GM18517 (cell line): ENCODE data around the gene SERPINE1.

Source experiments
- ATAC-seq: cut with Tn5 transposase; IDR thresholded peaks from one replicate; pipeline ENCODE4 v1.9.1; 2021; ENCODE audit warnings: mild to moderate bottlenecking, moderate library complexity; ENCODE audit not compliant: unreplicated experiment

Gene SERPINE1

DNA sequence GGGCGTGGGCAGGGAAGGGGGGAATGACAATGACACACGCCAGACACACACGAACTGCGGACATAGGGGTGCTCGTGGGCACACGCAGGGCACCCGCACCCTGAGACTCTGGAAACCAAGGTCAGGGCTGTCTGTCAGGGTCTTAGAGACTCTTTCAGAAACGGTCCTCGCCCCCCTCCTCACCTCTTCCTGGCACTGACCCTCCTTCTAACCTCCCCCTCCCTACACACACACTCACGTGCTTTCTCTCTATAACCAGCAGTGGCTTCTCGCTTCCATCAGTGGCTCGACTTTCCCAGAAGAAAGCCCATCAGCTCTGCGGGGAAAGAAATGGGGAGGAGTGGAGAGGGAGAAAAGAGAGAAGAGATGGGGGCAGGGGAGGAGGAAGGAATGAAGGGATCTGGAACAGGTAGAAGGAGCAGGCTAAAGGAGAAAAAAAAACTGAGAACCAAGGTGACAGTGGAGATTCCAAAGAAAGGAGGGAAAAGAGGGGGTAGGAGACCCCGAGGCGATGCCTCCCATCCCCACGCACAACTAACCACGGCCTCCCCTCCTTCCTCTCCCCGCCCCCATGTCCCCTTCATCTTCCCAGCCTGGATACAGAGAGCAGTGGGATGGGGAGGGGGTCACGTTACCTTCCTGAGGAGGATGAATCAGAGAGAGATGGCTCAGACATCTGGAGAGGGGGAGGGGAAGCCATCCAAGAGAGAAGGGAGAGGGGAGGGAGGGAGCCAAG is 40.2 kb downstream of the SERPINE1 start:
- no peak for ATAC-seq

- no peak for ATAC-seq
Measured at GRCh38 chr7:101167645-101168411, 40.9 kb downstream of the SERPINE1 start.

GRCh38 chr7:101168412-101169049 is 41.6 kb downstream of the SERPINE1 start:
- no peak for ATAC-seq

DNA sequence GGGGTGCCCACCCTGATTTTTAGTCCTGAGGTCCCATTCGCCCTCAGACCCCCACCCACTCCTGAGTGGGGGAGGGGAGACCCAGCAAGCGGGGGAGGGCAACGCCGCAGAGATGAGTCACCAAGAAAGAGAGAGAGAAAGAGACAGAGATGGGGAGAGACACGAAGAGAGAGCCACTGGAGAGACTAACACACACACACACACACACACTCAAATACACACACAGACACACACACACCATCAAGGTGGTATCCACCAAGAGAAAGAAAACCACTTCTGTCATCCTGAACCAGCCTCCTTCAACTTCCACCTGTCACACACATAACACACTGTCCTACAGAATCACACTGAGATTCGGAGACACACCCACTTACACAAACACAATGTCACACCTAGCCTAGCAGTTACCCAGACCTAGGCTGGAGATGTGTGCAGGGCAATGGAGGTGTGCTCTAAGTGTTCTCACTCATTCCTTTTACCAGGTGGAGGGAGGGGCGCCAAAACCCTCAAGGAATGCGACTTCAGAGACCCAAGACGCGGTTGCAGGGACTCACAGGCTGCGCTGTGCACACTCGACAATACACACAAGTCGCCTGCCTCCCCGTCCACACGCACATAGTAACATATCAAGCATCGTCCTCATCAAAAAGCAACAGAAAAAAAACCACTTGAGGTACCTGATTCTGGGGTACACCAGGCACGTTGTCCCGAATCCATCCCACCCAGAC is 42.4 kb downstream of the SERPINE1 start:
- no peak for ATAC-seq

- no peak for ATAC-seq
Measured at GRCh38 chr7:101169838-101170551, 43.1 kb downstream of the SERPINE1 start.

- no peak for ATAC-seq
Measured at GRCh38 chr7:101170617-101171441, 43.9 kb downstream of the SERPINE1 start.

GRCh38 chr7:101171442-101171837 is 44.5 kb downstream of the SERPINE1 start:
- ATAC-seq, result no peak

DNA sequence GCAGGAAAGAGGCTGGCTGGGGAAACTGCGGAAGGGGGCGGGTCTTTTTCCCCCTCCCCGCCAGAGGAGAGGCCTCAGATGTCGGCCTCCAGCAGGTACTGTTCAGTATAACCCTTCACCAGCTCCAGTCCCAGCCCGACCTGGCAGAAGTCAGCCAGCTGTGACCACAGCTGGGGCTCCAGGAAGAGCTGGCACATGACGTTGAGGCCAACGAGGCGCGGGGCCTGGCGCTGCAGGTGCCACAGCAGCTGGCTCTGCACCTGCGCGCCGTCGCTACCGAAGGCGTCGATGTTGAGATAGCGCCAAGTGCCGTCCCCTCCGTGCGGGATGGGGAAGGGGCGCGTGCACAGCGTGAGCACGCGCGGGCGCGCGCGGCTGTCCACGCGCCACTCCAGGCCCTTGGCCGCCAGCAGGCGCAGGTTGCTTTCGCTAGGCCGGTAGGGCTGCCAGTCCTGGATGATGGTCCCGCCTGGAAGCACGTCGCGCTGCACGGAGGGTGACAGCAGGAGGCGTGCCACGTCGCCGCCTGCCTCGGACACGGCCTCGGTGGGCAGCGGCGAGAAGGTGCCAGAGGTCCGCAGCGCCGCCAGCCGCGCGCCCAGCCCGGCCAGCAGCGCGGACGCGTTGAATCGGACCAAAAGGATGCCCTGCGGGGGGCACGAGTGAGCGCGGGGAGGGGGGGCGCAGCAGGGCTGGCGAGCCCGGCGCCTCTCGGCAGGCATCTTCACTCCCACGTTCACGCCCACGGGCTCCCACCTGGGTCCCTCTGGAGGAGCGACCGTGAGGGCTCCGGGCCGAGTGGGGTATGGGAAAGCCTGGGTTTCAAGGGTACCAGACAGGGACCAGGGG is 45.3 kb downstream of the SERPINE1 start:
- ATAC-seq, result no peak

- no peak for ATAC-seq
Measured at GRCh38 chr7:101172854-101173751, 46.2 kb downstream of the SERPINE1 start.

GRCh38 chr7:101173752-101174244 is 46.9 kb downstream of the SERPINE1 start:
- no peak for ATAC-seq

DNA sequence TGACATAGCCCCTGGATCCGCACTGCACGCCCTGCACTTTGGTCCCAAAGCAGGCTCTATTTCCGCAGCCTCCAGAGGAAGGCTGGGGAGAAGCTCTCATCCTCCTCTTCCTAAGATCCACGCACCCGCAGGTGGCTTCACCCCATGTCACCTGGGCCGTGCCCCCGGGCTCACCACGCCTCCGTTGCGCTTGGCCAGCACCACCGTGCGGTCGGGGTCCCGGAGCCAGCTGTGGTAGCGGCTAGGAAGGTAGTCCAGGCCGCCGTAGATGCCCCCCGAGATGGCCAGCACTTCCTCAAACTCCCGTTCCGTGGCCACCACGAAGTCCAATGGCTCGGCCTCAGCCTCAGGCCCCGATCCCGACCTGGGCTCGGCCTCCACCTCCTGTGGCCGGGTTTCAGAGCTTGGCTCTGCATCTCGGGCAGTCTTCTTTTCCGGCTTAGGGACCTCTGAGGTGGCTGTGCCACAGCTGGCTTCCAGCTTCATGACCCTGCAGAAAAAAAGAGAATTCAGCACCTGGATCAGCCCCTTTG is 47.5 kb downstream of the SERPINE1 start:
- no peak for ATAC-seq

DNA sequence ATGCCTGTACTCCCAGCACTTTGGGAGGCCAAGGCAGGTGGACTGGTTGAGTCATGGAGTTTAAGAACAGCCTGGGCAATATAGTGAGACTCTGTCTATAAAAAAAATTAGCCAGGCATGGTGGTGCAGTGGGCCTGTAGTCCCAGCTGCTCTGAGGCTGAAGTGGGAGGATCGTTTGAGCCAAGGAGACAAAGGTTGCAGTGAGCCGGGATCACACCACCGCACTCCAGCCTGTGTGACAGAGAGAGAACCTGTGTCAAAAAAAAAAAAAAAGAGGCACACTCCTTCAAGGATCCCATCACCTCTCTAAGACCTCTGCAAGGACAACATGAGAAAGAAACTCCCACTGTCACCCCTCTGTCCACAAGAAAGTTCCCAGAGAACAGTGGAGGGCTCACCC is 48.8 kb downstream of the SERPINE1 start:
- ATAC-seq, result no peak

DNA sequence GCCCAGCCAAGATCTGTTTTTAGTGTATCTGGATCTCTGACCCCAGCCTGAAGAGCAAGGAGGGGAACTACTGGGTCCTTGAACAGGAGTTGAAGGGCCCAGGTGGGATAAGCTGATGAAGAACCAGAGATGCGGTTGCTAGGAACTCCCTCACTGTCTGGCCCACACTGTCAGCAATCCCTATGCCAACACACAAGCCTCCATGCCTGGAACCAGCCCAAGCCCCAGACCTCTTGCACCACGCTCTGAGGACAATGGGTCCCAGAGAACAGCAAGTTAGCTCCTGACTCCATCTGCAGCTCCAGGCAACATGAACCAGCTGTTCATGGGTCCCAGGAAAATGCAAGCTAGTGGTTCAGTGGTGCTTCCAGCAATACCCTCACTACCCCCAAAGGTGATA is 50.7 kb downstream of the SERPINE1 start:
- ATAC-seq, result no peak

DNA sequence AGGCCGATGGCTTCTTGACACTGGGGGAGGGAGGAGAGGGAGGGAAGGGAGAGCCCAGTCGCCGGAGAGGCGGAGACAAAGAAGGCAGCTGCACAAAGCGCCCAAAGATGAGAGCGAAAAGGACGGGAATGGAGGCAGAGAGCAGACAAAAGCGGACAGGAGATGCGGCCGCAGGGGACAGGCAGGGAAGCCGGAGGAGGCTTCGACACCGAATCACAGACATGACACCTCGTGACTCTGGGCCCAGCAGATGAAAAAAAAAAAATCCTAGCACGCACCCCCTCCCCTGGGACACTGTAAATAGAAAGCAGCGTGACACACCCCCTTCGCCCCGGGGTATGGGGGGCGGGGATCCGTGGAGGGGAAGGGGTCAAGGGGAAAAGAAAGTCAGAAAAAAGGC is 52.2 kb downstream of the SERPINE1 start:
- ATAC-seq, result no peak

DNA sequence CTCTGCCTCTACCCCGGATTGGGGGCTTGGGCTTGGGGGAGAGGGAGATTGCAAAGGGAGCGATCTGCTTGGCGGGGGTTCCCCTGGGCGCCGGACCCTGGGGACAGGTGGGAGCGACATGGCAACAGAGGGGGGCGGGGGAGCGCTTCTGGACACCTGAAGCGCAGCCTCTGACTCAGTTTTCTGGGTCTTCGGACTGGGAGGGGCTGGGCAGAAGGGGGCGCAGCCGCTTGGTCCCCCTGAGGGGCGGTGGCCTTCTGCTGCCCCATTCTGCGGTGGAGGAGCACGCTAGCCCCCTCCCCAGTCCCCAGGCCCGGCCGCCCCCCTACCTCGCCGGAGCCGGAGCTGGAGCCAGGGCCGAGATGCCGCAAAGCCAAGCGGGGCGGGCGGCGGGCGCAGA is 52.8 kb downstream of the SERPINE1 start:
- ATAC-seq, result no peak

- ATAC-seq, result no peak
Measured at GRCh38 chr7:101180130-101180755, 53.3 kb downstream of the SERPINE1 start, which contains the start of gene NAT16. TSS of gene NAT16 (minus strand) at chr7:101180293. CDS start at chr7:101174807, 5,486 bp downstream.
